PFSK-1 (cell line): ENCODE results near the gene DHRSX.

Source experiments
- FOXP2 ChIP-seq: optimal IDR thresholded peaks from 2 replicates; pipeline ENCODE3; 2011; ENCODE audit warnings: borderline replicate concordance, control low read depth, inconsistent platforms; ENCODE audit not compliant: insufficient read depth; ENCODE audit errors: extremely low read length, extremely low read depth
- REST ChIP-seq, 2 experiments: IDR thresholded peaks; 2 replicates each; pipeline versions ENCODE4 v1.6.1 to v1.8.0; 2011 to 2012; ENCODE audit warnings: low read depth in 2 of 2, low read length in 2 of 2, control low read depth in 1 of 2, inconsistent platforms in 1 of 2, mild to moderate bottlenecking in 1 of 2, moderate library complexity in 1 of 2; ENCODE audit not compliant: insufficient read depth in 1 of 2
- SIN3A ChIP-seq: IDR thresholded peaks from 2 replicates; pipeline ENCODE4 v1.6.1; 2012; ENCODE audit warnings: mild to moderate bottlenecking, low read length, moderate library complexity, borderline replicate concordance; ENCODE audit not compliant: insufficient read depth
- TAF1 ChIP-seq: IDR thresholded peaks from 2 replicates; pipeline ENCODE4 v1.6.1; 2012; ENCODE audit warnings: low read length, control low read depth, borderline replicate concordance; ENCODE audit not compliant: insufficient read depth

DNA sequence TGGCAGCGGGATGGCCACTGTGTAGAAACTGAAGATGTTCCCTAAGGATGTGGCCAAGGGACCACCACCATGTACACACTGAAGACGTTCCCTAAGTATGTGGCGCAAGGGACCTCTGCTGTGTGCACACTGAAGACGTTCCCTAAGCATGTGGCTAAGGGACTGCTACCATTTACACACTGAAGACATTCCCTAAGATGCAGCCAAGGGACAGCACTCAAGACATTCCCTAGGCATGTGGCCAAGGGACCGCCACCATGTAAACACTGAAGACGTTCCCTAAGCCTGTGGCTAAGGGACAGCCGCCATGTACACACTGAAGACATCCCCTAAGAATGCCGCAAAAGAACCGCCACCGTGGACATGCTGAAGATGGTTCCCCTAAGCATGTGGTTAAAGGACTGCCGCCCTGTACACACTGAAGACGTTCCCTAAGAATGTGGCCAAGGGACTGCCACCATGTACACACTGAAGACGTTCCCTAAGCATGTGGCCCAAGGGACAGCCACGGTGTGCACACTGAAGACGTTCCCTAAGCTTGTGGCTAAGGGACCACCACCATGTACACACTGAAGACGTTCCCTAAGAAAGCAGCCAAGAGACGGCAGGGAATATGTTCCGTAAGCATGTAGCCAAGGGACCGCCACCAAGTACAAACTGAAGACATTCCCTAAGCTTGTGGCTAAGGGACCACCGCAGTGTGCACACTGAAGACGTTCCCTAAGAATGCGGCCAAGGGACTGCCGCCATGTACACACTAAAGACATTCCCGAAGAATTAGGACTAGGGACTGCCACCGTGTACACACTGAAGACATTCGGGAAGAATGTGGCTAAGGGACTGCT lies 43.3 kb downstream of the DHRSX start:
- TF ChIP-seq TAF1: no peak
- no peak for TF ChIP-seq REST (IDR thresholded peaks at IDR 0.05; ENCODE audit: insufficient read depth in 1 of 2, low read depth in 2 of 2, low read length in 2 of 2)
- no peak for TF ChIP-seq FOXP2
- TF ChIP-seq SIN3A: no peak
